HG02852 (cell line): ENCODE data around the gene MYPOP.
"Not testable (repeated sequence)": the region's sequence is repeated elsewhere in the genome, so short reads cannot be mapped to it uniquely, and the experiment has no call there.

Experiments
- ATAC-seq: cut with Tn5 transposase; IDR thresholded peaks from one replicate; pipeline ENCODE4 v1.9.1; 2021; ENCODE audit warnings: mild to moderate bottlenecking, moderate library complexity; ENCODE audit not compliant: unreplicated experiment

MYPOP gene

GRCh38 chr19:45911291-45911690 is 8.9 kb upstream of the MYPOP start:
- ATAC-seq = no peak

- no peak for ATAC-seq
Measured at GRCh38 chr19:45908956-45909355, 6.5 kb upstream of the MYPOP start.

- ATAC-seq = no peak
Measured at GRCh38 chr19:45906221-45906620, 3.8 kb upstream of the MYPOP start.

- ATAC-seq = no peak
Measured at GRCh38 chr19:45905011-45905410, 2.6 kb upstream of the MYPOP start.

GRCh38 chr19:45902651-45903625 is 525 bp upstream of the MYPOP start:
- peak; percentile 74 for ATAC-seq

GRCh38 chr19:45901432-45901911 is 941 bp downstream of the MYPOP start:
- no peak for ATAC-seq

GRCh38 chr19:45900738-45901431 is 1.5 kb downstream of the MYPOP start:
- no peak for ATAC-seq

GRCh38 chr19:45899919-45900589 is 2.4 kb downstream of the MYPOP start:
- ATAC-seq = no peak

- no peak for ATAC-seq
Measured at GRCh38 chr19:45899253-45899652, 3.2 kb downstream of the MYPOP start.

- ATAC-seq = no peak
Measured at GRCh38 chr19:45897261-45897812, 5.1 kb downstream of the MYPOP start.

GRCh38 chr19:45895983-45896599 is 6.3 kb downstream of the MYPOP start:
- ATAC-seq = not testable (repeated sequence)

- ATAC-seq = no peak
Measured at GRCh38 chr19:45895519-45895972, 6.9 kb downstream of the MYPOP start.

GRCh38 chr19:45890877-45891276 is 11.5 kb downstream of the MYPOP start:
- ATAC-seq = no peak

GRCh38 chr19:45889210-45889885 is 13.1 kb downstream of the MYPOP start:
- ATAC-seq = no peak

GRCh38 chr19:45887200-45887710 is 15.2 kb downstream of the MYPOP start:
- ATAC-seq = no peak

- ATAC-seq = peak; percentile 47
Measured at GRCh38 chr19:45886427-45887199, 15.8 kb downstream of the MYPOP start.

GRCh38 chr19:45885556-45886426 is 16.6 kb downstream of the MYPOP start, which contains the start of gene IRF2BP1:
Gene IRF2BP1 (minus strand): TSS chr19:45886141. CDS start chr19:45885774, 367 bp downstream.
- peak; percentile 54 for ATAC-seq
